RKO (cell line): ENCODE measurements around the gene ADIRF.
A peak's percentile ranks its signal among the peaks of the same experiment; 100 is the strongest.
"Not testable (repeated sequence)": the region's sequence is repeated elsewhere in the genome, so short reads cannot be mapped to it uniquely, and the experiment has no call there.

Source experiments
- DNase-seq: peaks from one replicate; pipeline ENCODE4 v3.0.0-alpha.2; 2016; ENCODE audit warnings: low spot score

Gene ADIRF

DNA sequence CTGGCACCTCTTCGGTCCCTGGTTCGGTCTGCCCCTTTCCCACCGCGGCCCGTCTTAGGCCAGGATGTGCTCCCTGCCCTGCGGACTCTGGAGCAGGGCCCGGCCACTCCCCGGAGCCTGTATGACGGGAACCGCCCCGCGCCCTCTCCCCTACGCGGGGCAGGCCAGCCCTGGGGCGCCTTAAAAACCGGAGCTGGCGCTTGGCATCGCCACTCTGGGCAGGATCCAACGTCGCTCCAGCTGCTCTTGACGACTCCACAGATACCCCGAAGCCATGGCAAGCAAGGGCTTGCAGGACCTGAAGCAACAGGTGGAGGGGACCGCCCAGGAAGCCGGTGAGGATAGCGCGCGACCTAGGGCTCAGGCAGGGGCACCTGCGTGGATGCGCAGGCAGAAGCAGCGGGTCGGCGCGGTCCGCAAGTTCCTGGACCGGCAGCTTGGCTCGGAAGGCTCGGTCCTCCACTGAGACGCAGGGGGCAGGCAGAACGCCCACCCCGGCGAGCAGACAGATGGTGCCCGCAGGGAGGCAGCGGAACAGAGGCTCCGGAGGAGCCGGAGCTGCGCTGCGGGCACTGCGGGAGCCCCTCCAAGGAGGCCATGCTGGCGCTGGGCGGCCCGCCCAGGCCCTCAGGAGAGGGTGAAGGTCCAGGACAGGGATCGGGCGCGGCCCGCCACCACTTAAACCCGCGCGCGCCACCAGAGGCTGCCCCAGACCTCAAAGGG lies at the start of gene ADIRF:
ADIRF (plus strand) TSS at position 212 of the 723 bp plus-strand sequence; CDS start at position 275, 63 bp downstream.
- peak; percentile 32 for DNase-seq

DNA sequence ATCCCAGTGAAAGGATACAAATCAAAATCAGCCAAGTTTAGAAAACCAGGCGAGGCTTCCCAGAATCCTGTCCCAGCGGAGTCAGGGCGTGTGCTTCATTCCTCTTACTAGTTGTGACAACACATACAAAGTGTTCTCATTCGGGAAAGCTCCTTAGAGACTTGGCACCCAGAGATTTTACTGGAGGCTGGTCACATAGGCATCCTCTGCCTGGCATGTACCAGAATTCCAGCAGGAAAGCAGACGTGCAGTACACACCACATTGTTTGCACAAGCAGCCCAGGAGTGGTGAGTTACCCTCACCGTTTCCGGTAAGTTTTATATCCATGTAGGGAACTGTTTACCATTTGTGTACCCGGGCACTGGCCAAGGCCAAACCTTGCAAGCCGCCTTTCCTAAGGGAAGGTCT lies 45.7 kb upstream of the ADIRF start:
- no peak for DNase-seq

DNA sequence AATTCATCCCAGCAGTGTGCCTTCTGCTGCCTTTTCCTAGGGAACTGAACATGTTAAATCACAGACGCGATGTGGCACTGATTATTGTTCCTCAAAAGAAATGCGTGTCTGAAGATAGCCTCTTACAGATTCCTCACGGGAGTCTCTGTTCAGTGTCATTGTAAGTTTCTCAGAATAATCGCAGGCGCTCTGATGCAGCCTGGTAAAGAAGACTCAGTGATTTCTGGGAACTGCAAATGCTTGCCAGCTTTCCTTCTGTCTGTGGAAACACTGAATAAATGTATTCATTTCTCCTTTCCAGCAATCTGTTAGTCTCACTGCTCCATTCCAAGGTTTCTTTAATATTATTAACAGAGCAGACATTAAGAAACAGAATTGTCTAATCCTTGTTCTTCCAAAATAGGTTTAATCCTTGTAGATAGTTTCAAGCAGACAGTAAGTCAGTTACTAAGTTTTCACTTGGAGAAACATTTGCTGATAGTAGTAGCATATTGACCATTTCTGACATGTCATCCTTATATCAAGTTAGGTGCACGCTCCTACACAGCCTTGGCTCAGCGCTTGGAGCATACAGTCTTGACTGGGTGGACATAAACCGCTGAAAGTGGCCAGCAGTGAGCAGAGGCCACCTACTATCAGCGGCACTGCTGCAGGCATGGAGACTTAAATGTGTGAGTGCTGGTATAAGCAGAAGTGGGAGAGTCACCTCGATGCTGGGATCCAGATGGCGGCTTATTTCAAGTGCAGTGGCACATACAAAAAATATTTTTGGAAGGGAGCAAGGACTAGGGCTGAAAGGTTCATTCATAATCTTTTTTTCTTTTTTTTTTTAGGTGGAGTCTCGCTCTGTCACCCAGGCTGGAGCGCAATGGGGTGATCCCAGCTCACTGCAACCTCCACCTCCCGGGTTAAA lies 38.6 kb upstream of the ADIRF start:
- DNase-seq = no peak

GRCh38 chr10:86931872-86932271 lies 36.4 kb upstream of the ADIRF start:
- no peak for DNase-seq

- DNase-seq = no peak
Observed at GRCh38 chr10:86932674-86933073, 35.6 kb upstream of the ADIRF start.

DNA sequence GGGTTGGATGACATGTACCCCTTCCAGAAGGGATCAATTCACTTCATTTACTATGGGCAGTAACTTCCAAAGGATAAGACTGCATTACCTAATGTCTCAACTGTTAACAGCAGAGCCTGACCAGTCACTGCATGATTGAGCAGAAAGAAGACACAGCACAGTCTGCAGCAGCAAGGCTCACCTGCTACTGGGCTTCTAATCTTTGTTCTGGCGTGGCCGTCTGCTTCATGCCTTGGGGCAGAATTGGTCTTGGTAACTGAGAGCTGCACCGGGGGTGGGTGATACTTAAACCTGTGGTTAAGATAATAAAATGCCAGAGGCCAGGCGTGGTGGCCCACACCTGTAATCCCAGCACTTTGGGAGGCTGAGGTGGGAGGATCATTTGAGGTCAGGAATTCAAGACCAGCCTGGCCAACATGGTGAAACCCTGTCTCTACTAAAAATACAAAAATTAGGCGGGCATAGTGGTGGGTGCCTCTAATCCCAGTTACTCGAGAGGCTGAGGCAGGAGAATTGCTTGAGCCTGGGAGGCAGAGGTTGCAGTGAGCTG lies 34.0 kb upstream of the ADIRF start:
- DNase-seq = not testable (repeated sequence)

DNA sequence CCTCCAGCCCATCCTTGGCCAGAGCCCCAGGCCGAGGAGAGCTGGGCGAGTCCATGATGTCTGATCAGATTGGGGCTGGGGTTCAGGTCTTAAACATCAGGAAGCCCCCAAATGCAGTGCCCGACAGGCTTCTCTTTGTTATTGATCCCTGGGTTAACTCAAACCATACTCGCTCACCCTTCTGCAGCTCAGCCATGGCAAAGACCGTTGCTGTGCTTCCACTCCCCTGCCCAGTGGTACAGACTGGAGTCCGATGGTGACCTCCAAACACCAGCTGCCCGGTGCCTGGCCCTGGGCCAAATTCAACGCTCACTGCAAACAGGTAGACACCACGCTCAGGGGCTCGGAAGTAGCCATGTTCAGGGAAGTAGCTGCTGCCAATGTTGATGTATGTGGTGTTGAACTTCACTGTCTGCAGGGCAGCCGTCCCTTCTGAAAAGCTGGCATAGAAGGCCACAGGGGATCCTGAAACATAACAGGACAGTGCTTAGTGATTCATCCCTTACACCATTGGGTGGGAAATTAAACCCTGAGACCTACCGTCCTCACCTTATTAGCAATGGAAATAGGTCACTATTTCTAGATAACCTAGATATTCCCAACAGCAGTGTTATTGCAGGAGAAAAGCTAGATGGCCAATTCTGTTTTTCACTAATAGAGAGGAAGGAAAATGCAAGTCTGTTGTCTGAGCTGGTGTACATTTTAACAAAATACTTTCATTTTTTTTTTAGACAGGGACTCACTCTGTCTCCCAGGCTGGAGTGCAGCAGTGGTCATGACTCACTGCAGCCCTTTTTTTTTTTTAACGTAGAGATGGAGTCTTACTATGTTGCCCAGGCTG lies 31.4 kb upstream of the ADIRF start:
- DNase-seq = no peak

- DNase-seq = no peak
Observed at GRCh38 chr10:86937502-86938154, 30.7 kb upstream of the ADIRF start.

DNA sequence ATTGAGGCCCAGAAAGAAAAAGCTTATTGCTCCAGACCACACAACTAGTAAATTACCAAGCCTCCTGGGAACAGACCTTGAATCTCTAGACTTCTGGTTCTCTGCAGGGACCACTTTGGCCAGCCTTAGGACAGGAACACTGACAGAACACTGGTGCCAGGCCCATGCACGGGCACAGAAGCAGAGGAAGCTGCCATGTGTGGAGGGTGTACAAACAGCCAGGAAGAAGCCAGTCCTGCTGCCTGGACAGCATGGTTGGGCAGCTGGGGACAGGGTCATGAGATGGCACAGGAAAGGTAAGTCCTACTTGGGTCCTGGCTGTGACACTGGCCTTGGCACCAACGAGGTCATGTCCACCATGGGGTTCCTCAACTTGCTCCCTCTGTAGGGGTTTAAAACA lies 30.0 kb upstream of the ADIRF start:
- DNase-seq = no peak

GRCh38 chr10:86940076-86940475 lies 28.2 kb upstream of the ADIRF start:
- DNase-seq = not testable (repeated sequence)

DNA sequence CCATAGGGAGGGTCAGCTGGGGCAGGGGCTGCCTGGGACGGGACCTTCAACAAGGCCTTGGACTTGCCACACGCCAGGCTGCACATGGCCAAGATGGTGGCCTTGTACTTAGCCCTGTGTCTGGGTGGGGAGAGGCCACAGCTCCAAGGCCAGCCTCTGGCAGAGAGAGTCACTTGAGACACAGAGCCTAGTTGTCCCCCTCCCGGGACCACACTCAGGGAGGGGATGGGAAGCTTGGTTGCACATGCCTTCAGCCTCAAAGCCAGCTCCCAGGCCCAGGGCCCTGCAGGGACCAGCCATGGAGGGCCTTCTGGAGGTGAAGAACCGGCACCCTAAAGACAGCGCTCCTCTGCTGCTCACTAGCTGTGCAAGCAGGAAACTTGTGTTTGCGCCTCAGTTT lies 27.6 kb upstream of the ADIRF start:
- DNase-seq = no peak

- DNase-seq = no peak
Observed at GRCh38 chr10:86941426-86941825, 26.9 kb upstream of the ADIRF start.

DNA sequence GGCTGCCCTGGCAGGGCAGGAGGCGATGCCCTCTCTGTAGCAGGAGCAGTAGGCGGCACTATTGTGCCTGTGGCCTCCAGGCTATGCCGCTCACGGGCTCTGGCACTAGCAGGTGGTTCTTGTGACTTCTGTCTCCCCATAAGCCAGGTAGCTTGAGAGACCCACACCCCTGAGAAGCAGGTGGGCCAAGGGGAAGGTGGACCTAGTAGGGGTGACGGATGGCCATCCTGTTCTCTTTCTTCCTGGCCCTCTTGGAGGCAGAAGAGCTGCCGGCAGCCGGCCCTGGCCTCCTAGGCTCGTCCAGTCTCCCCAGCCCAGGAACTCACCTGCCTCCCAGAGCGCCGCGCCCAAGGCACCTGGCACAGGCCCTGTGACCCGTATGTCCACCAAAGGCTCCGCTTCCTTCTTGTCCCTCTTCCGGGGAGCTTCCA lies 26.3 kb upstream of the ADIRF start:
- no peak for DNase-seq

GRCh38 chr10:86942441-86943315 lies 25.6 kb upstream of the ADIRF start:
- no peak for DNase-seq

DNA sequence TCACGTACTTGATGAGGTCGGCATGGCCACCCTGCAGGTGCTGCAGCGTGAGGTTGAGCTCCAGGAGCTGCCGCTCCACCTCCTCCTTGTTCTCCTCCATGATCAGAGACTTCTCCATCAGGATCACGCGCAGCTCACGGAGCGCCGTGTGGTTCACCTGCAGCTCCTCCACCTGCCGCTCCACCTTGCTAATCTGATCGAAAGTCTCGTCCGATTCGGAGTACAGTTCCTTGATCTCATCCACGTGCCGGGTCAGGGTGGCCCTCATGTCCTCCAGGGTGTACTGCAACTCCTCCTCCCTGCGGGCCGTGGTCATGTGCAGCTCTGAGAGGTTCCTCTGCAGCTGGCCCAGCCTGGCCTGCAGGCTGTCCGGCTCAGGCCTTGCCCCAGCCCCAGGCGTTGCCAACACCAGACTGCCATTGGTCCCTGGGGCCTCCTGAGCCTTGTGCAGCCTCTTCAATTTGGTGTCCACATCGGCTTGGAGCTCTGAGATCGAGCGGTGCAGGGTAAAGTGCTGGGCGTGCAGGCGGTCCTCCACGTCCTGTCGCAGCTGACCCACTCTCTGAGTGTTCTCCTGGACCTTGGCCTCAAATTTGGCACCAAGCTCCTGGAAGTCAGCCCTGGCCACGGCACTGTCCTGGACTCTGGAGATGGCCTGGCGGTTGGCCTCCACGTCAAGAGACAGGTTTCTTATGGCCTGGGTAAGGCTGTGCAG lies 24.8 kb upstream of the ADIRF start:
- DNase-seq = no peak

- no peak for DNase-seq
Observed at GRCh38 chr10:86944031-86944419, 24.3 kb upstream of the ADIRF start.

DNA sequence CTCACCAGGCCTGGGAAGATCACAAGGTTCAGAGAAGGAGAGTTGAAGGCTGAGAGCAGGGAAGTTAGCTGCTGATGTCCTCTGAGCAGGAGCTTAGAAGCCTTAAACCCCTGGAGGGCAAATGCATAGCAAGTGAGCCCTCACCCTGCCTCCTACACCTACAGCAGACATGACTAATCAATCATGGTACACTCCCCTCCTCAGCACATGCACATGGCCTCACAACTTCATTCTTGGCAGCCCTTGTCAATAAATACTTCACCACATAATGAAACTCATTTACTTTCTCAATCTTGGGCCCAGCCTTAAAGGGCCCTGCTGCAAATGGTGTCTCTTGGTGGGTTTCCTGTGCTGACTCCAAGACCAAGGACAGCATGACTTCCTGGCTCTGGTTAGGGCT lies 23.8 kb upstream of the ADIRF start:
- no peak for DNase-seq

GRCh38 chr10:86944907-86945306 lies 23.4 kb upstream of the ADIRF start:
- no peak for DNase-seq

GRCh38 chr10:86945361-86946212 lies 22.7 kb upstream of the ADIRF start:
- no peak for DNase-seq
